Measurements from ENCODE around the gene ICAM3. TPM values are rescaled to one million over a fixed set of nuclear protein-coding genes. Genes with fewer than 3 reads are reported as not detected.

Gene ICAM3
- total RNA-seq, 1 experiment from 2014 or later = 28.3 TPM

DNA sequence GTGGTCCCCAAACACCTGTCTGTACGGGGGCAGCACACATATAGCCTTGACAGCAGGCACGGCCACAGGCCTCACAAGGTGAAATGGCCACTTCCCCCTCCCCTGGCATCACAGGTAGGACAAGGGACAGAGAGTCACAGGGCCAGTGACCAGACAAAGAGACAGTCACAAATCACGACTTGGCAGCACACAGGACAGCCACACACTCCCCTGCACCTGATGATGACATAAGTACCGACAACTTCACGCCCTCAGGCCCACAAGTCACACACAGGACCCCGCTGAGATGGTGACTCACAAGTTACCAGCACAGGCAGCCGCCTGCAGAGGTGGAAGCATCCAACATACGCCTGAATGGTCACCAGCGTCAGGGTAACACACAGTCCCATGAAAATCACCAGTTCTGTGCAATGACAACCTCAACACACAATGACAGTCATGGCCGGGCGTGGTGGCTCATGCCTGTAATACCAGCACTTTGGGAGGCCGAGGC is 24.4 kb upstream of the ICAM3 start:
- H3K9ac ChIP-seq (ENCODE audit: extremely low read depth, insufficient read length, low read length) = no peak overlapping the region
- H3K27ac ChIP-seq (ENCODE audit: insufficient read length, low read depth, low read length) = no peak overlapping the region
- no peaks in the 10 kb centered on the region for H3K27me3 ChIP-seq (ENCODE audit: insufficient read depth, low read length)
- no peak overlapping the region for H4K8ac ChIP-seq (replicated peaks; ENCODE audit: insufficient read length, low read depth, low read length)
- H2BK5ac ChIP-seq (ENCODE audit: insufficient read length, low read length) = no peak overlapping the region
- H3T11ph ChIP-seq (ENCODE audit: low read length) = no peak overlapping the region
- no peaks in the 10 kb centered on the region for H3K4me1 ChIP-seq (ENCODE audit: insufficient read depth, low read length)
- no peak overlapping the region for H4K5ac ChIP-seq (ENCODE audit: insufficient read length, low read depth, low read length)
- Mint-ChIP-seq H3K27ac (no peak overlapping the region), H3K4me1 (no peaks in the 10 kb centered on the region), H3K36me3 (ENCODE audit: insufficient read depth in 1 of 3, low read depth in 3 of 3) (peaks cover 15 to 59% (median 50%) of the 10 kb centered on the region in 3 experiments; a peak in 6 of 7 replicates), H3K27me3 (ENCODE audit: low read depth) (no peaks in the 10 kb centered on the region; the same call in 1 of the 2 replicates), H3K4me3 (no peak overlapping the region), H3K9me3 (no peaks in the 10 kb centered on the region)
- H3K23me2 ChIP-seq (ENCODE audit: insufficient read length, low read depth, low read length, poor library complexity, severe bottlenecking) = no peaks in the 10 kb centered on the region
- no peak overlapping the region for H2BK15ac ChIP-seq (ENCODE audit: low read depth, low read length)
- H2BK120ac ChIP-seq (ENCODE audit: low read depth, low read length, poor library complexity, severe bottlenecking) = no peak overlapping the region
- no peak overlapping the region for H3K4ac ChIP-seq (ENCODE audit: low read depth, low read length)
- H3K79me1 ChIP-seq (ENCODE audit: insufficient read depth, low read depth, low read length, poor library complexity, severe bottlenecking) = no peaks in the 10 kb centered on the region
- no CpG with 5 or more reads among the region's 12 CpGs for WGBS (ENCODE audit: extremely low coverage, insufficient read length, low lambda C conversion rate)
- H3K23ac ChIP-seq (ENCODE audit: insufficient read length, low read depth, low read length) = no peak overlapping the region
- no peak overlapping the region for H2BK12ac ChIP-seq (ENCODE audit: insufficient read length, low read depth, low read length)
- H2AFZ ChIP-seq (ENCODE audit: low read length) = no peak overlapping the region
- no peaks in the 10 kb centered on the region for H4K20me1 ChIP-seq (ENCODE audit: control insufficient read depth, insufficient read depth, insufficient read length)
- H3K18ac ChIP-seq (ENCODE audit: insufficient read length, low read depth, low read length) = no peak overlapping the region
- no peak overlapping the region for H3K56ac ChIP-seq (ENCODE audit: insufficient read length, low read depth, low read length)
- H3K9me3 ChIP-seq (ENCODE audit: control insufficient read depth, low read depth, low read length) = no peaks in the 10 kb centered on the region
- no peaks in the 10 kb centered on the region for H3K79me2 ChIP-seq (ENCODE audit: insufficient read depth, low read length)
- H3K14ac ChIP-seq (ENCODE audit: insufficient read depth, low read length) = no peak overlapping the region
- H3K4me2 ChIP-seq (ENCODE audit: insufficient read depth, insufficient read length, low read length) = no peak overlapping the region
- TF ChIP-seq, protein P1, sequence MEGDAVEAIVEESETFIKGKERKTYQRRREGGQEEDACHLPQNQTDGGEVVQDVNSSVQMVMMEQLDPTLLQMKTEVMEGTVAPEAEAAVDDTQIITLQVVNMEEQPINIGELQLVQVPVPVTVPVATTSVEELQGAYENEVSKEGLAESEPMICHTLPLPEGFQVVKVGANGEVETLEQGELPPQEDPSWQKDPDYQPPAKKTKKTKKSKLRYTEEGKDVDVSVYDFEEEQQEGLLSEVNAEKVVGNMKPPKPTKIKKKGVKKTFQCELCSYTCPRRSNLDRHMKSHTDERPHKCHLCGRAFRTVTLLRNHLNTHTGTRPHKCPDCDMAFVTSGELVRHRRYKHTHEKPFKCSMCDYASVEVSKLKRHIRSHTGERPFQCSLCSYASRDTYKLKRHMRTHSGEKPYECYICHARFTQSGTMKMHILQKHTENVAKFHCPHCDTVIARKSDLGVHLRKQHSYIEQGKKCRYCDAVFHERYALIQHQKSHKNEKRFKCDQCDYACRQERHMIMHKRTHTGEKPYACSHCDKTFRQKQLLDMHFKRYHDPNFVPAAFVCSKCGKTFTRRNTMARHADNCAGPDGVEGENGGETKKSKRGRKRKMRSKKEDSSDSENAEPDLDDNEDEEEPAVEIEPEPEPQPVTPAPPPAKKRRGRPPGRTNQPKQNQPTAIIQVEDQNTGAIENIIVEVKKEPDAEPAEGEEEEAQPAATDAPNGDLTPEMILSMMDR (conservative IDR thresholded peaks at IDR 0.05) = no peak
- DNase-seq = no peak
- no peak overlapping the region for H2BK20ac ChIP-seq (ENCODE audit: low read depth, low read length, poor library complexity, severe bottlenecking)
- H4K91ac ChIP-seq (ENCODE audit: insufficient read length, low read depth, low read length) = no peak overlapping the region
- H2AK5ac ChIP-seq (ENCODE audit: insufficient read length, low read length) = no peak overlapping the region

Data from H9 (cell line).